Measurements from ENCODE around the gene STIMATE. TPM values are rescaled to one million over a fixed set of nuclear protein-coding genes. Genes with fewer than 3 reads are reported as not detected.

The STIMATE gene
- total RNA-seq, 6 experiments from 2014 or later, result 17.4 to 48.5 (median 33.8) TPM

DNA sequence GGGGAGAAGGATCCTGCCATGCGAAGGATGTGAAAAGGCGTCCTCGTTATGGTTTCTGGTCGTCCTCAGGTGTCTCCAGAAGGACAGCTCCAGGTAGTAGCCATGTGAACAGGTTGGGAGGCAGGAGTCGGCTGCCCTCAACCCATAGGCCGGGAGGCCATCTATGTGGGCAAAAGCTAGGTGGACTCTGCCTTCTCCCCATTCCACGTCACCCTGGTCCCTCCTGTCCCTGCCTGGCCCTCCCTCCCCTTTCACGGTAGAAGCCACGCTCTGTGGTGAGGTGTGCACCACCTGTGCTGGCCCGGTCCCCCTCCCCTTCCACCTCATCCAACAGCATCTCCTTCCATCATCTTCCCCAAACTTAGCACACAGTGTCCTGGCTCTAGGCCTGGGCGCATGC is 86.4 kb downstream of the STIMATE start:
- 62% methylated on average over 6 of the region's 11 CpGs for WGBS (ENCODE audit: insufficient coverage, low coverage, low lambda C conversion rate, missing lambda C conversion rate)
- peak in 2 of 3 donors; percentile 78 to 81 for DNase-seq
- peak overlapping the region in 2 of 3 donors; percentile 64 to 74 for H3K27ac ChIP-seq

GRCh38 chr3:52809662-52810377 is 87.5 kb downstream of the STIMATE start:
- Histone ChIP-seq H3K9me3 (no peaks in the 10 kb centered on the region), H3K36me3 (peaks cover 3 to 47% (median 25%) of the 10 kb centered on the region in 4 donors), H3K4me3 (no peak overlapping the region), H3K4me1 (peaks cover 0 to 35% (median 13%) of the 10 kb centered on the region in 4 donors), H3K27ac (no peak overlapping the region), H3K27me3 (no peaks in the 10 kb centered on the region)
- 48% methylated on average over 4 of the region's 7 CpGs for WGBS (ENCODE audit: insufficient coverage, low coverage, low lambda C conversion rate, missing lambda C conversion rate)
- intact Hi-C loops (cut with DNase I), result loop anchor here in 1 of 2 donors (10.0 kb wide), 1 partner anchor 65 kb away; no protein-coding TSS in a partner anchor
- ATAC-seq (peak in 2 of 4 donors; percentile 0 to 1), DNase-seq (no peak)
- TF ChIP-seq CTCF (IDR thresholded peaks at IDR 0.05) (peak in 1 of 4 donors; percentile 2), POLR2A (IDR thresholded peaks at IDR 0.05) (peak; percentile 41)

More for the DNA sequence above, 86.4 kb downstream of the STIMATE start:
- Histone ChIP-seq H3K4me3 (no peak overlapping the region), H3K4me1 (peaks cover 0 to 35% (median 13%) of the 10 kb centered on the region in 4 donors), H3K9me3 (no peaks in the 10 kb centered on the region), H3K36me3 (peaks cover 0 to 45% (median 22%) of the 10 kb centered on the region in 4 donors), H3K27me3 (no peaks in the 10 kb centered on the region)
- intact Hi-C loops (cut with DNase I), result no loop called here
- TF ChIP-seq CTCF (IDR thresholded peaks at IDR 0.05), result no peak
- TF ChIP-seq POLR2A (IDR thresholded peaks at IDR 0.05), result peak; percentile 72
- ATAC-seq, result peak; percentile 9 to 62 (median 48)

DNA sequence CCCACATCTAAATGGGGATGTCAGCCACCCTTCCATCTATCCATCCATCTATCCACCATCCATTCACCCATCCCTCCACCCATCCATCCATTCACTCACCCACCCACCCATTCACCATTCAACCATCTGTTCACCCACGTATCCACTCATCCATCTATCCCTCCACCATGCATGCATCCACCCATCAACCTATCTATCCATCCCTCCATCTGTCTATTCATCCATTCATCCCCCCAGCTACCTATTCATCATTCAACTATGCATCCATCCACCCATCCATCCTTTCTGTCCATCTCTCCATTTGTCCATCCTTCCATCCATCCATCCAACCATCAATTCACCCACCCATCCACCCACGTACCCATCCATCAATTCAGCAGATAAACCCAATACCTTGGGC is 88.2 kb downstream of the STIMATE start:
- intact Hi-C loops (cut with DNase I), result loop anchor here in 1 of 2 donors (10.0 kb wide), 1 partner anchor 64 kb away; no protein-coding TSS in a partner anchor
- peak in 1 of 4 donors; percentile 5 for TF ChIP-seq CTCF (IDR thresholded peaks at IDR 0.05)
- no peak for TF ChIP-seq POLR2A (IDR thresholded peaks at IDR 0.05)
- no peak for DNase-seq
- Histone ChIP-seq H3K4me3 (no peak overlapping the region), H3K36me3 (peaks cover 10 to 53% (median 26%) of the 10 kb centered on the region in 4 donors), H3K27me3 (no peaks in the 10 kb centered on the region), H3K9me3 (no peaks in the 10 kb centered on the region), H3K4me1 (peaks cover 0 to 29% (median 11%) of the 10 kb centered on the region in 4 donors), H3K27ac (no peak overlapping the region)
- ATAC-seq, result no peak
- 86% methylated on average over 2 of the region's 2 CpGs for WGBS (ENCODE audit: insufficient coverage, low coverage, low lambda C conversion rate, missing lambda C conversion rate)

DNA sequence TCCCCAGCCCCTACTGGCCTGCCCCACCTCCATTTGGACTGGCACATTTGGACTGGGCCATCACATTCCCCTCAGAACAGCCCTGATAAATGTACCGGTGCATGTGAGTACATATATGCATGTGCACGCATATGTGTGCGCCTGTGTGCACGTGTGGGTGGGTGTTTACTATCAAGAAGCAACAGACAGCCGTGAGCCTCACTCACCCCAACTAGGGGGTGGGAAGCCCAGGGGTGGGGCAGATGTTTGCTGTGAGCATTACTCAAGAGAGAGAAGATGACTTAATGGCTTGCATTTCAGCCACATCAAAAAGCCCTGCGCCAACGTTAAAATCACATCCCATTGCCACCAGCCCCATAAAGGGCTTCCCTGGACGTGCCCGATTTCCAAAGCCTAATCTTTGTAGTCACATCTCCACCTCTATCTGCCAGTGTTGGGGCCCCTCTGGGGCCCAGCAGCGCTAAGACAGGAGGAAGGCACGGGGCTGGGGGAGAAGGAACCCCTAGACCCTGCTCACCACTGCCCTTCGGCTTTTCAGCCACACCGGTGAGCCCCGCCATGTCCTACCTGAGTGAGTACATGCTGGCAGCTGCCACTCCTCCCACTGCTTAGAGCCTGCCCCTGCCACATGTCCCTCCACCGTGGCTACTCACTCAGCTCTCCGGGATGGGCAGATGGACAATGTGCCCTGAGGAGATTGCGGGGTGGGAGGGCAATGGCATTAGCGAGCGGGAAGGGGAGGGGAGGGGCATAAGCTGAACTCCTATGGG is 91.9 kb downstream of the STIMATE start:
- intact Hi-C loops (cut with DNase I), result loop anchor here in 1 of 2 donors (10.0 kb wide), 1 partner anchor 61 kb away; no protein-coding TSS in a partner anchor
- no peak overlapping the region for H3K4me3 ChIP-seq
- no peaks in the 10 kb centered on the region for H3K9me3 ChIP-seq
- DNase-seq (no peak), ATAC-seq (peak in 1 of 4 donors; percentile 4)
- H3K27me3 ChIP-seq, result no peaks in the 10 kb centered on the region
- peaks cover 10 to 86% (median 47%) of the 10 kb centered on the region in 4 donors for H3K36me3 ChIP-seq
- no peaks in the 10 kb centered on the region for H3K4me1 ChIP-seq
- no peak overlapping the region for H3K27ac ChIP-seq
- TF ChIP-seq CTCF (IDR thresholded peaks at IDR 0.05), result no peak
- no peak for TF ChIP-seq POLR2A (IDR thresholded peaks at IDR 0.05)
- WGBS (ENCODE audit: insufficient coverage, low coverage, low lambda C conversion rate, missing lambda C conversion rate), result 45% methylated on average over 8 of the region's 19 CpGs
